Endothelial cell of umbilical vein (primary cell): ENCODE data around the gene SIPA1. TPM values are rescaled to one million over a fixed set of nuclear protein-coding genes. Genes with fewer than 3 reads are reported as not detected.
A peak's percentile ranks its signal among the peaks of the same experiment; 100 is the strongest.

Experiments used
- BruUV-seq: library from RNA; stranded (reverse); fragments of 400-500 nt; replicated peaks from 2 replicates; lab custom pipeline; 2021; lab: Mats Ljungman, UMichigan
- CTCF ChIA-PET: fragments of 300-600, 350-600 bp; sonication (Branson Sonifier 250); formaldehyde crosslinking; loops from one replicate; lab custom pipeline; 2021; ENCODE audit warnings: antibody characterized with exemption, inconsistent platforms; lab: Charles Lee
- POLR2A ChIA-PET: fragments of 300-600, 350-600 bp; sonication (Branson Sonifier 250); formaldehyde crosslinking; loops from one replicate; lab custom pipeline; 2021; ENCODE audit warnings: antibody characterized with exemption, inconsistent platforms; lab: Charles Lee
- DNase-seq: peaks from one replicate; pipeline ENCODE4 v3.0.0-alpha.2; 2011; ENCODE audit warnings: low read depth, low spot score
- FAIRE-seq: peaks from 2 replicates; lab custom pipeline; 2011; peaks lifted over from hg19 to GRCh38; lab: Jason Lieb, UNC
- H2AFZ ChIP-seq: 2 replicates; pipeline ENCODE4 v1.6.0; 2012; ENCODE audit warnings: low read depth, low read length, control low read depth, inconsistent platforms
- H3K27ac ChIP-seq: 2 replicates; pipeline ENCODE4 v1.5.1; 2011; ENCODE audit warnings: low read depth, mild to moderate bottlenecking, control low read depth, low read length, moderate library complexity; ENCODE audit not compliant: insufficient read depth
- H3K27me3 ChIP-seq, 2 experiments: 2 replicates each; pipeline versions ENCODE4 v1.6.0 to v1.6.1; 2011; ENCODE audit warnings: low read length in 2 of 2, mixed read lengths in 1 of 2; ENCODE audit not compliant: control insufficient read depth in 2 of 2, insufficient read depth in 2 of 2
- H3K36me3 ChIP-seq, 2 experiments: 2 replicates in 1 of 2; 3 replicates in 1 of 2; pipeline ENCODE4 v1.5.1; 2011; ENCODE audit warnings: low read length in 2 of 2, mild to moderate bottlenecking in 1 of 2, moderate library complexity in 1 of 2; ENCODE audit not compliant: control insufficient read depth in 2 of 2, insufficient read depth in 2 of 2; ENCODE audit errors: extremely low read depth in 1 of 2
- H3K4me1 ChIP-seq: 3 replicates; pipeline ENCODE4 v1.5.1; 2011; ENCODE audit warnings: mild to moderate bottlenecking, low read length; ENCODE audit not compliant: control insufficient read depth, insufficient read depth; ENCODE audit errors: extremely low read depth
- H3K4me2 ChIP-seq: 2 replicates; pipeline ENCODE4 v1.6.1; 2011; ENCODE audit warnings: low read length, control low read depth, mixed read lengths; ENCODE audit not compliant: insufficient read depth
- H3K4me3 ChIP-seq, 3 experiments: fragments of 200-600 bp in 1 of 3; sonication (generic), shearing (Covaris generic) in 1 of 3; replicated peaks in 1 of 3; 2 replicates each; pipeline ENCODE4 v1.5.1; 2011 to 2016; ENCODE audit warnings: control low read depth in 3 of 3, low read length in 3 of 3, mild to moderate bottlenecking in 2 of 3, inconsistent platforms in 1 of 3, low read depth in 1 of 3, moderate library complexity in 1 of 3; ENCODE audit not compliant: insufficient read depth in 1 of 3
- H3K79me2 ChIP-seq: 2 replicates; pipeline ENCODE4 v1.6.0; 2012; ENCODE audit warnings: low read length, inconsistent platforms; ENCODE audit not compliant: control insufficient read depth, insufficient read depth
- H3K9ac ChIP-seq: replicated peaks from 2 replicates; pipeline ENCODE3; 2011; ENCODE audit warnings: low read length, control low read depth; ENCODE audit not compliant: insufficient read depth; ENCODE audit errors: extremely low read depth
- H3K9me1 ChIP-seq: replicated peaks from 3 replicates; pipeline ENCODE4 v1.6.0; 2011; ENCODE audit warnings: mild to moderate bottlenecking, low read length; ENCODE audit not compliant: control insufficient read depth, insufficient read depth; ENCODE audit errors: extremely low read depth
- H3K9me3 ChIP-seq: replicated peaks from 2 replicates; pipeline ENCODE4 v1.5.1; 2012; ENCODE audit warnings: low read length, inconsistent platforms; ENCODE audit not compliant: control insufficient read depth, insufficient read depth
- H4K20me1 ChIP-seq: replicated peaks from 2 replicates; pipeline ENCODE3; 2011; ENCODE audit warnings: mild to moderate bottlenecking, low read length; ENCODE audit not compliant: control insufficient read depth, insufficient read depth; ENCODE audit errors: extremely low read depth
- EZH2 ChIP-seq: IDR thresholded peaks from 2 replicates; pipeline ENCODE4 v1.6.1; 2012; ENCODE audit warnings: borderline replicate concordance, low read depth, mild to moderate bottlenecking, moderate library complexity, low read length, inconsistent platforms; ENCODE audit not compliant: severe bottlenecking
- FOS ChIP-seq: IDR thresholded peaks from 2 replicates; pipeline ENCODE4 v1.6.1; 2011; ENCODE audit warnings: mild to moderate bottlenecking, low read length, moderate library complexity, borderline replicate concordance; ENCODE audit not compliant: insufficient read depth
- GATA2 ChIP-seq: IDR thresholded peaks from 2 replicates; pipeline ENCODE4 v1.7.0; 2011; ENCODE audit warnings: low read depth, mild to moderate bottlenecking, moderate library complexity, mixed read lengths, low read length; ENCODE audit not compliant: insufficient read length, insufficient read depth
- JUN ChIP-seq: IDR thresholded peaks from 2 replicates; pipeline ENCODE4 v1.6.1; 2011; ENCODE audit warnings: borderline replicate concordance, low read depth; ENCODE audit not compliant: insufficient read length, insufficient read depth
- MYC ChIP-seq: IDR thresholded peaks from one replicate; pipeline ENCODE4 v1.6.1; 2011; ENCODE audit warnings: mild to moderate bottlenecking, low read depth, low read length
- POLR2A ChIP-seq: IDR thresholded peaks from 2 replicates; pipeline ENCODE4 v1.6.1; 2012; ENCODE audit warnings: low read depth, mild to moderate bottlenecking, control low read depth, low read length
- POLR2AphosphoS5 ChIP-seq: IDR thresholded peaks from 2 replicates; pipeline ENCODE4 v1.6.1; 2012; ENCODE audit warnings: low read depth, mild to moderate bottlenecking, control low read depth, low read length, moderate library complexity; ENCODE audit not compliant: insufficient read depth
- dilution Hi-C: fragments of 300-500 bp; cut with MboI; formaldehyde crosslinking; loops from one replicate; pipeline ENCODE4 v1.15.0; 2019; ENCODE audit warnings: low sequenced_read_pairs; ENCODE audit not compliant: extremely low pct_ligation_motif_present
- intact Hi-C: fragments of 100-400 bp; cut with micrococcal nuclease; formaldehyde crosslinking; loops from one replicate; pipeline ENCODE4 v1.10.0; 2022
- polyA plus RNA-seq, 4 experiments: library from polyadenylated mRNA; depleted of rRNA in 3 of 4; stranded (reverse) in 3 of 4; unstranded in 1 of 4; fragments of >200 nt; gene quantifications; 2 replicates each; pipeline versions ENCODE4 v1.2.1 to v1.2.3, GENCODE V29; 2011 to 2012; ENCODE audit warnings: missing spikeins in 1 of 4
- total RNA-seq: library from RNA; stranded (reverse); gene quantifications from 2 replicates; pipeline ENCODE4 v1.2.3, GENCODE V29; 2021
- TF ChIP-seq, protein P1 (sequence below): IDR thresholded peaks from 2 replicates; pipeline ENCODE4 v1.6.1; 2011; ENCODE audit not compliant: insufficient read depth, insufficient read length
- TF ChIP-seq, protein P2 (sequence below), 2 donors: IDR thresholded peaks; 1 replicate in 1 of 2; 2 replicates in 1 of 2; pipeline ENCODE4 v1.5.1; 2011; ENCODE audit warnings: low read length in 2 of 2, mild to moderate bottlenecking in 2 of 2, moderate library complexity in 2 of 2, control low read depth in 1 of 2, inconsistent platforms in 1 of 2, low read depth in 1 of 2; ENCODE audit not compliant: insufficient read depth in 1 of 2; ENCODE audit errors: extremely low read depth in 1 of 2

Gene SIPA1
- total and polyA plus RNA-seq, 2 donors (not counting 3 experiments of a cell fraction or from before 2014, with no cell fraction given): 67.5 to 119 TPM

DNA sequence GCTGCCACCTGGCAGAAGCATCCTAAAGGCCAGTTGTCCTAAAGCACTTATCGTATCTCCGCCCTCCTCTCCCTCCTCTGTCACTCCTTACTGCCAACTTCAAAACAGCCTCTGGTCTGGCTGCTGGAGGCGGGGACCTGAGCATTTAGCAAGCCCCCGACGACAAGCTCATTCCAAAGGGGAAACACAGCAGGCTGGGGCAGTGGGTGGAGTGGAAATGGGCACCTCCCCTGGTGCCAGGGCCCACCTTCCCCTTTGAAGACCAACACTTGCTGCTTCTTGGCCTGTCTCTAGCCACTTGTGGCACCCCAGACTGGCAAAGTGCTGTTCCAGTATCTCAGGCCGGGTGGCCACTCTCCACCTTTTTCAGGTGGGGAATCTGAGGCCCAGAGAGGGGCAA lies 27.5 kb upstream of the SIPA1 start:
- Histone ChIP-seq H3K4me2 (peak overlapping the region; percentile 88), H3K4me1 (peaks cover 57% of the 10 kb centered on the region), H3K9me3 (no peaks in the 10 kb centered on the region), H2AFZ (no peak overlapping the region), H4K20me1 (no peaks in the 10 kb centered on the region), H3K27me3 (no peaks in the 10 kb centered on the region), H3K27ac (peak overlapping the region; percentile 85), H3K9ac (peak overlapping the region; percentile 69), H3K36me3 (peaks cover 8 to 31% of the 10 kb centered on the region in 2 experiments), H3K79me2 (peaks cover 63% of the 10 kb centered on the region), H3K4me3 (peak overlapping the region in 2 of 3 experiments; percentile 81), H3K9me1 (no peaks in the 10 kb centered on the region)
- TF ChIP-seq FOS (no peak), GATA2 (no peak), POLR2AphosphoS5 (no peak), EZH2 (no peak), POLR2A (no peak), JUN (no peak), MYC (no peak)
- TF ChIP-seq, protein P1, sequence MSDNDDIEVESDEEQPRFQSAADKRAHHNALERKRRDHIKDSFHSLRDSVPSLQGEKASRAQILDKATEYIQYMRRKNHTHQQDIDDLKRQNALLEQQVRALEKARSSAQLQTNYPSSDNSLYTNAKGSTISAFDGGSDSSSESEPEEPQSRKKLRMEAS: no peak
- TF ChIP-seq, protein P2, sequence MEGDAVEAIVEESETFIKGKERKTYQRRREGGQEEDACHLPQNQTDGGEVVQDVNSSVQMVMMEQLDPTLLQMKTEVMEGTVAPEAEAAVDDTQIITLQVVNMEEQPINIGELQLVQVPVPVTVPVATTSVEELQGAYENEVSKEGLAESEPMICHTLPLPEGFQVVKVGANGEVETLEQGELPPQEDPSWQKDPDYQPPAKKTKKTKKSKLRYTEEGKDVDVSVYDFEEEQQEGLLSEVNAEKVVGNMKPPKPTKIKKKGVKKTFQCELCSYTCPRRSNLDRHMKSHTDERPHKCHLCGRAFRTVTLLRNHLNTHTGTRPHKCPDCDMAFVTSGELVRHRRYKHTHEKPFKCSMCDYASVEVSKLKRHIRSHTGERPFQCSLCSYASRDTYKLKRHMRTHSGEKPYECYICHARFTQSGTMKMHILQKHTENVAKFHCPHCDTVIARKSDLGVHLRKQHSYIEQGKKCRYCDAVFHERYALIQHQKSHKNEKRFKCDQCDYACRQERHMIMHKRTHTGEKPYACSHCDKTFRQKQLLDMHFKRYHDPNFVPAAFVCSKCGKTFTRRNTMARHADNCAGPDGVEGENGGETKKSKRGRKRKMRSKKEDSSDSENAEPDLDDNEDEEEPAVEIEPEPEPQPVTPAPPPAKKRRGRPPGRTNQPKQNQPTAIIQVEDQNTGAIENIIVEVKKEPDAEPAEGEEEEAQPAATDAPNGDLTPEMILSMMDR (IDR thresholded peaks at IDR 0.05; ENCODE audit: extremely low read depth in 1 of 2, insufficient read depth in 1 of 2, low read depth in 1 of 2, low read length in 2 of 2): no peak
- no TSS peak for BruUV-seq
- FAIRE-seq (no peak), DNase-seq (peak; percentile 12)
- intact Hi-C loops (no loop called here), dilution Hi-C loops (no loop called here)
- CTCF ChIA-PET: interaction anchor here (0.7 to 6.2 kb wide), 4 partner anchors 8 to 69 kb away, joined by 3 to 54 read pairs (median 4); partner anchors contain the start of gene KCNK7
- POLR2A ChIA-PET: no interaction called here
